H1 (cell line): Measurements from ENCODE around the gene SPAST. TPM values are rescaled to one million over a fixed set of nuclear protein-coding genes. Genes with fewer than 3 reads are reported as not detected.
"Not testable (repeated sequence)": the region's sequence is repeated elsewhere in the genome, so short reads cannot be mapped to it uniquely, and the experiment has no call there.

Experiments
- CTCF ChIA-PET: fragments of 300-600 bp; sonication (Branson Sonifier 250); formaldehyde crosslinking; loops from one replicate; lab custom pipeline; 2021; ENCODE audit not compliant: partially characterized antibody; lab: Charles Lee
- POLR2A ChIA-PET: fragments of 300-600 bp; sonication (Branson Sonifier 250); formaldehyde crosslinking; loops from one replicate; lab custom pipeline; 2021; ENCODE audit warnings: inconsistent platforms; ENCODE audit not compliant: partially characterized antibody; lab: Charles Lee
- DNase-seq, 2 experiments: peaks; one replicate each; pipeline versions ENCODE4 v3.0.0 to v3.0.0-alpha.2; 2010 to 2022; ENCODE audit warnings: low spot score in 2 of 2, low read depth in 1 of 2, mixed read lengths in 1 of 2
- FAIRE-seq: peaks from 2 replicates; lab custom pipeline; 2011; peaks lifted over from hg19 to GRCh38; lab: Jason Lieb, UNC
- H2AFZ ChIP-seq: 2 replicates; pipeline ENCODE4 v1.8.1; 2012; ENCODE audit warnings: low read length, inconsistent platforms
- H2AK5ac ChIP-seq: 2 replicates; pipeline ENCODE4 v1.6.1; 2013; ENCODE audit warnings: low read depth, low read length
- H2BK120ac ChIP-seq: replicated peaks from 2 replicates; pipeline ENCODE3; 2013; ENCODE audit warnings: low read depth, low read length, inconsistent platforms
- H2BK12ac ChIP-seq: 2 replicates; pipeline ENCODE4 v1.6.1; 2013; ENCODE audit warnings: low read depth, low read length
- H2BK15ac ChIP-seq: 2 replicates; pipeline ENCODE4 v1.6.1; 2013; ENCODE audit warnings: low read length
- H2BK20ac ChIP-seq: 2 replicates; pipeline ENCODE4 v1.6.1; 2013; ENCODE audit warnings: low read length
- H2BK5ac ChIP-seq: 2 replicates; pipeline ENCODE4 v1.6.1; 2013; ENCODE audit warnings: low read depth, low read length
- H3K14ac ChIP-seq: 2 replicates; pipeline ENCODE4 v1.6.1; 2013; ENCODE audit warnings: inconsistent platforms; ENCODE audit not compliant: insufficient read length
- H3K18ac ChIP-seq: 2 replicates; pipeline ENCODE4 v1.6.1; 2013; ENCODE audit warnings: low read length; ENCODE audit errors: extremely low read depth
- H3K23ac ChIP-seq: 2 replicates; pipeline ENCODE4 v1.6.1; 2013; ENCODE audit warnings: inconsistent platforms; ENCODE audit not compliant: insufficient read length
- H3K23me2 ChIP-seq: 2 replicates; pipeline ENCODE4 v1.6.1; 2013; ENCODE audit warnings: low read depth, low read length
- H3K27ac ChIP-seq: 2 replicates; pipeline ENCODE4 v1.6.1; 2011; ENCODE audit warnings: low read depth, low read length, inconsistent platforms
- H3K27me3 ChIP-seq, 4 experiments: replicated peaks in 1 of 4; 1 replicate in 1 of 4; 2 replicates in 3 of 4; pipeline versions ENCODE4 v1.6.1 to v1.8.1; 2011 to 2013; ENCODE audit warnings: low read length in 3 of 4, mild to moderate bottlenecking in 3 of 4, inconsistent platforms in 2 of 4, mixed read lengths in 2 of 4, moderate library complexity in 1 of 4; ENCODE audit not compliant: control insufficient read depth in 3 of 4, insufficient read depth in 3 of 4; ENCODE audit errors: extremely low read depth in 1 of 4
- H3K36me3 ChIP-seq, 4 experiments: 2 replicates each; pipeline versions ENCODE4 v1.6.1 to v1.8.1; 2011 to 2013; ENCODE audit warnings: mild to moderate bottlenecking in 4 of 4, low read length in 3 of 4, moderate library complexity in 2 of 4, control low read depth in 1 of 4, inconsistent platforms in 1 of 4; ENCODE audit not compliant: insufficient read depth in 4 of 4, control insufficient read depth in 2 of 4
- H3K4ac ChIP-seq: replicated peaks from 2 replicates; pipeline ENCODE3; 2013; ENCODE audit warnings: low read length, low read depth, mixed read lengths, inconsistent platforms; ENCODE audit not compliant: insufficient read length
- H3K4me1 ChIP-seq, 4 experiments: replicated peaks in 1 of 4; 1 replicate in 1 of 4; 2 replicates in 3 of 4; pipeline versions ENCODE4 v1.6.1 to v1.8.1; 2011 to 2013; ENCODE audit warnings: low read length in 3 of 4, inconsistent platforms in 2 of 4, mixed read lengths in 1 of 4; ENCODE audit not compliant: insufficient read depth in 4 of 4, control insufficient read depth in 3 of 4
- H3K4me2 ChIP-seq, 2 experiments: 2 replicates each; pipeline versions ENCODE4 v1.6.1 to v1.8.1; 2011 to 2013; ENCODE audit warnings: low read depth in 2 of 2, low read length in 2 of 2, control low read depth in 1 of 2, inconsistent platforms in 1 of 2, mild to moderate bottlenecking in 1 of 2; ENCODE audit not compliant: insufficient read depth in 1 of 2
- H3K4me3 ChIP-seq, 4 experiments: fragments of 200-600, 300-600 bp in 1 of 4; sonication (generic), shearing (Covaris generic), sonication (Bioruptor Twin) in 1 of 4; 2 replicates each; pipeline versions ENCODE4 v1.5.1 to v1.8.1; 2011 to 2016; ENCODE audit warnings: low read length in 4 of 4, low read depth in 3 of 4, control low read depth in 2 of 4, inconsistent platforms in 2 of 4, mild to moderate bottlenecking in 2 of 4, mixed read lengths in 1 of 4, moderate library complexity in 1 of 4; ENCODE audit not compliant: insufficient read depth in 2 of 4; ENCODE audit errors: extremely low read depth in 1 of 4
- H3K56ac ChIP-seq: replicated peaks from 2 replicates; pipeline ENCODE3; 2013; ENCODE audit warnings: low read depth, mild to moderate bottlenecking, mixed read lengths, low read length, inconsistent platforms; ENCODE audit not compliant: insufficient read length
- H3K79me1 ChIP-seq: 2 replicates; pipeline ENCODE4 v1.6.1; 2013; ENCODE audit warnings: low read depth, low read length, control low read depth
- H3K79me2 ChIP-seq, 2 experiments: 2 replicates each; pipeline versions ENCODE4 v1.6.1 to v1.8.1; 2012 to 2013; ENCODE audit warnings: low read length in 2 of 2, mild to moderate bottlenecking in 2 of 2, inconsistent platforms in 1 of 2; ENCODE audit not compliant: insufficient read depth in 2 of 2, control insufficient read depth in 1 of 2
- H3K9ac ChIP-seq, 4 experiments: replicated peaks in 1 of 4; 1 replicate in 1 of 4; 2 replicates in 3 of 4; pipeline versions ENCODE4 v1.6.1 to v1.8.1; 2011 to 2013; ENCODE audit warnings: low read depth in 3 of 4, low read length in 3 of 4, control low read depth in 2 of 4, mild to moderate bottlenecking in 2 of 4, moderate library complexity in 2 of 4, inconsistent platforms in 1 of 4; ENCODE audit errors: extremely low read depth in 1 of 4
- H3K9me3 ChIP-seq, 2 experiments: 2 replicates each; pipeline versions ENCODE4 v1.6.1 to v1.8.1; 2012 to 2013; ENCODE audit warnings: mild to moderate bottlenecking in 2 of 2, moderate library complexity in 2 of 2, control low read depth in 1 of 2, inconsistent platforms in 1 of 2, low read depth in 1 of 2, low read length in 1 of 2, mixed read lengths in 1 of 2; ENCODE audit not compliant: insufficient read depth in 2 of 2
- H4K20me1 ChIP-seq, 2 experiments: replicated peaks in 1 of 2; 2 replicates each; pipeline versions ENCODE3 to v1.8.1; 2011 to 2013; ENCODE audit warnings: inconsistent platforms in 2 of 2, low read length in 2 of 2, mild to moderate bottlenecking in 1 of 2; ENCODE audit not compliant: insufficient read depth in 2 of 2, control insufficient read depth in 1 of 2
- H4K5ac ChIP-seq: 2 replicates; pipeline ENCODE4 v1.6.1; 2013; ENCODE audit warnings: low read length, low read depth, mixed read lengths, inconsistent platforms; ENCODE audit not compliant: insufficient read length
- H4K8ac ChIP-seq: 2 replicates; pipeline ENCODE4 v1.8.0; 2013; ENCODE audit warnings: mild to moderate bottlenecking, moderate library complexity, low read length, inconsistent platforms; ENCODE audit not compliant: insufficient read depth; ENCODE audit errors: extremely low read depth
- H4K91ac ChIP-seq: replicated peaks from 2 replicates; pipeline ENCODE3; 2013; ENCODE audit warnings: low read length, mixed read lengths, inconsistent platforms; ENCODE audit not compliant: insufficient read length
- WGBS, 2 experiments: shearing (Covaris generic) in 1 of 2; methylation state at CpG; one replicate each; pipeline versions ENCODE4 v1.1.6 to v1.1.7; 2013 to 2015; ENCODE audit warnings: low lambda C conversion rate in 2 of 2, mixed read lengths in 2 of 2, inconsistent platforms in 1 of 2, low coverage in 1 of 2, missing lambda C conversion rate in 1 of 2; ENCODE audit not compliant: insufficient replicate concordance in 2 of 2, insufficient coverage in 1 of 2, insufficient read length in 1 of 2; ENCODE audit errors: extremely low coverage in 1 of 2, missing lambda C conversion rate in 1 of 2; 5-methylcytosine and 5-hydroxymethylcytosine counted together
- polyA plus RNA-seq, 7 experiments: library from polyadenylated mRNA; depleted of rRNA in 3 of 7; stranded (reverse) in 5 of 7; unstranded in 2 of 7; fragments of >200 nt in 5 of 7; fragments of 200-250 nt in 2 of 7; gene quantifications; 1 replicate in 5 of 7; 2 replicates in 1 of 7; 4 replicates in 1 of 7; pipeline versions ENCODE4 v1.2.1 to v1.2.3, GENCODE V29; 2011 to 2013; ENCODE audit warnings: missing spikeins in 2 of 7, mixed read lengths in 2 of 7
- total RNA-seq: library from RNA; stranded (reverse); fragmentation: NEBNext Ultra II Directional; extraction: Animal tissue kit (Norgen Biotek cat#: 25700); gene quantifications from 2 replicates; pipeline ENCODE4 v1.2.1, GENCODE V29; 2021

Gene SPAST
- total and polyA plus RNA-seq, 2 of the 8 experiments (the other 6 are each of a cell fraction or from before 2014, with no cell fraction given): 4.4 to 36.0 TPM

DNA sequence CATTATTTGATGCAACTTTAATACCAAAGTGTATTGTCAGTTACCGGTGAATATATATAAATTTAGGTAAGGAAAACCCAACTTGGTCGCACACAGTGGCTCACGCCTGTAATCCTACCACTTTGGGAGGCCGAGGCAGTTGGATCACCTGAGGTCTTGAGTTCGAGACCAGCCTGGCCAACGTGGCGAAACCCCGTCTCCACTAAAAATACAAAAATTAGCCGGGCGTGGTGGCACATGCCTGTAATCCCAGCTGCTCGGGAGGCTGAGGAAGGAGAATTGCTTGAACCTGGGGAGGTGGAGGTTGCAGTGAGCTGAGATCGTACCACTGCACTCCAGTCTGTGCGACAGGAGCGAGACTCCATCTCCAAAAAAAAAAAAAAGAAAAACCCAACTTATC, 88.2 kb downstream of the SPAST start:
- CTCF ChIA-PET: interaction anchor here (0.6 kb wide), 1 partner anchor 753 kb away, joined by 3 read pairs; no protein-coding TSS in a partner anchor
- not testable (repeated sequence) for H2BK12ac ChIP-seq, H2AK5ac ChIP-seq, H3K4me2 ChIP-seq, H4K8ac ChIP-seq, H3K23ac ChIP-seq, H2BK120ac ChIP-seq, H3K14ac ChIP-seq, H3K9ac ChIP-seq, H3K4me1 ChIP-seq, H4K20me1 ChIP-seq, H2AFZ ChIP-seq, H3K27ac ChIP-seq, H4K5ac ChIP-seq, H3K36me3 ChIP-seq, H3K18ac ChIP-seq, H3K4ac ChIP-seq, H2BK20ac ChIP-seq, H3K27me3 ChIP-seq, H2BK15ac ChIP-seq, H3K23me2 ChIP-seq, DNase-seq, H3K9me3 ChIP-seq, H3K79me2 ChIP-seq, FAIRE-seq, H3K56ac ChIP-seq, H3K4me3 ChIP-seq, H3K79me1 ChIP-seq, H4K91ac ChIP-seq, H2BK5ac ChIP-seq
- POLR2A ChIA-PET: interaction anchor here (2.3 kb wide), 1 partner anchor 14 kb away, joined by 8 read pairs; the partner anchor contains the start of gene SLC30A6
- WGBS, 2 experiments: 95% methylated on average over 11 of the region's 14 CpGs; no CpG with 5 or more reads in 1 of the 2 experiments
